ENCODE data around the gene CENPS. TPM values are rescaled to one million over a fixed set of nuclear protein-coding genes. Genes with fewer than 3 reads are reported as not detected.

Gene CENPS
- total and polyA plus RNA-seq, 9 of the 15 experiments (the other 6 are each of a cell fraction or from before 2014, with no cell fraction given): 10.2 to 36.0 (median 26.0) TPM

DNA sequence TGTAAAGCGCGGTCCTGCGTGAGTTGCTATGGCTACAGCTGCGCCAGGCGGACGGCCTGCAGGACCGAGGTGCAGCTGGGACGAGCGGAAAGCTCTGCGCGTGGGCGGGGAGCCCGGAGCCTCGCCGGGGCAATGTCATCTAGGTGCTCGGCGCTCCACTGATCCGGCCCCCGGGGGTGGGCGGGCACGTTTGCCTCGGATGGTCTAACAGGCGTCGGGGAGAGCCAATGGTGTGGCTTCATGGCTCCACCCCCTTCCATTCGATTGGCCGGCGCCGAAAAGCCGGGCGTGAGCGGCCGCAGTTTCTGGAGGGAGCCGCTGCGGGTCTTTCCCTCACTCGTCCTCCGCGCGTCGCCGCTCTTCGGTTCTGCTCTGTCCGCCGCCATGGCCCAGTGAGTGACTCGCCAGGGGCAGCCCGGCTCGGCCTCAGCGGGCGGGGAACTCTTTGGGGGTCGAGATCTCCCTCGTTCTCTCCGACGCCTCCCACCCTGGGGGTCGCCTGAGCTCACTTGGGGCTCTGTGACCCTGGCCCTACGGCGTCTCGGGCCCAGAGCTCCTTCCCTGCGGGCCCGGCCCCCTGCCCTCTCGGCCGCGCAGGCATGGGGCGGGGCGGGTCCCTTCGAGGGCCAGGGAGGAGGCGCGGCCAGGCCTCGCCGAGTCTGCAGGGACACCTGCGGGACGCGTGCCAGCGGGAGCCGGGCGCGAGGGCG is 31.3 kb upstream of the CENPS start, which contains the start of gene PGD (continued):
- TF ChIP-seq RBM39 (optimal IDR thresholded peaks at IDR 0.05; ENCODE audit: low read depth, low read length) (no peak), EGR1 (conservative IDR thresholded peaks at IDR 0.05) (peak; percentile 100), MTF1 (CRISPR knock-in tag; IDR thresholded peaks at IDR 0.05; ENCODE audit: borderline replicate concordance) (no peak), PTBP1 (IDR thresholded peaks at IDR 0.05; ENCODE audit: low read depth, low read length) (no peak), SMARCE1 (IDR thresholded peaks at IDR 0.05) (no peak), ZKSCAN8 (CRISPR knock-in tag; IDR thresholded peaks at IDR 0.05) (no peak), KLF13 (tag; IDR thresholded peaks at IDR 0.05; ENCODE audit: borderline replicate concordance, low read depth) (peak; percentile 44; the same call in 1 of the 2 replicates), CXXC5 (CRISPR knock-in tag; IDR thresholded peaks at IDR 0.05) (peak; percentile 99), CBX2 (IDR thresholded peaks at IDR 0.05; ENCODE audit: insufficient read depth, low read length, poor library complexity, severe bottlenecking) (no peak), NFYB (IDR thresholded peaks at IDR 0.05; ENCODE audit: extremely low read depth, insufficient read length) (peak; percentile 99), ZBTB8A (IDR thresholded peaks at IDR 0.05; ENCODE audit: partially characterized antibody) (no peak), MYC (IDR thresholded peaks at IDR 0.05; ENCODE audit: low read depth, low read length) (peak; percentile 72), MYC (CRISPR knock-in tag; IDR thresholded peaks at IDR 0.05; ENCODE audit: borderline replicate concordance, low read depth) (no peak; the same call in 1 of the 2 replicates)
- TF ChIP-seq, protein P1, sequence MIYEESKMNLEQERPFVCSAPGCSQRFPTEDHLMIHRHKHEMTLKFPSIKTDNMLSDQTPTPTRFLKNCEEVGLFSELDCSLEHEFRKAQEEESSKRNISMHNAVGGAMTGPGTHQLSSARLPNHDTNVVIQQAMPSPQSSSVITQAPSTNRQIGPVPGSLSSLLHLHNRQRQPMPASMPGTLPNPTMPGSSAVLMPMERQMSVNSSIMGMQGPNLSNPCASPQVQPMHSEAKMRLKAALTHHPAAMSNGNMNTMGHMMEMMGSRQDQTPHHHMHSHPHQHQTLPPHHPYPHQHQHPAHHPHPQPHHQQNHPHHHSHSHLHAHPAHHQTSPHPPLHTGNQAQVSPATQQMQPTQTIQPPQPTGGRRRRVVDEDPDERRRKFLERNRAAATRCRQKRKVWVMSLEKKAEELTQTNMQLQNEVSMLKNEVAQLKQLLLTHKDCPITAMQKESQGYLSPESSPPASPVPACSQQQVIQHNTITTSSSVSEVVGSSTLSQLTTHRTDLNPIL (CRISPR knock-in tag; IDR thresholded peaks at IDR 0.05): no peak
- TF ChIP-seq, protein P2, sequence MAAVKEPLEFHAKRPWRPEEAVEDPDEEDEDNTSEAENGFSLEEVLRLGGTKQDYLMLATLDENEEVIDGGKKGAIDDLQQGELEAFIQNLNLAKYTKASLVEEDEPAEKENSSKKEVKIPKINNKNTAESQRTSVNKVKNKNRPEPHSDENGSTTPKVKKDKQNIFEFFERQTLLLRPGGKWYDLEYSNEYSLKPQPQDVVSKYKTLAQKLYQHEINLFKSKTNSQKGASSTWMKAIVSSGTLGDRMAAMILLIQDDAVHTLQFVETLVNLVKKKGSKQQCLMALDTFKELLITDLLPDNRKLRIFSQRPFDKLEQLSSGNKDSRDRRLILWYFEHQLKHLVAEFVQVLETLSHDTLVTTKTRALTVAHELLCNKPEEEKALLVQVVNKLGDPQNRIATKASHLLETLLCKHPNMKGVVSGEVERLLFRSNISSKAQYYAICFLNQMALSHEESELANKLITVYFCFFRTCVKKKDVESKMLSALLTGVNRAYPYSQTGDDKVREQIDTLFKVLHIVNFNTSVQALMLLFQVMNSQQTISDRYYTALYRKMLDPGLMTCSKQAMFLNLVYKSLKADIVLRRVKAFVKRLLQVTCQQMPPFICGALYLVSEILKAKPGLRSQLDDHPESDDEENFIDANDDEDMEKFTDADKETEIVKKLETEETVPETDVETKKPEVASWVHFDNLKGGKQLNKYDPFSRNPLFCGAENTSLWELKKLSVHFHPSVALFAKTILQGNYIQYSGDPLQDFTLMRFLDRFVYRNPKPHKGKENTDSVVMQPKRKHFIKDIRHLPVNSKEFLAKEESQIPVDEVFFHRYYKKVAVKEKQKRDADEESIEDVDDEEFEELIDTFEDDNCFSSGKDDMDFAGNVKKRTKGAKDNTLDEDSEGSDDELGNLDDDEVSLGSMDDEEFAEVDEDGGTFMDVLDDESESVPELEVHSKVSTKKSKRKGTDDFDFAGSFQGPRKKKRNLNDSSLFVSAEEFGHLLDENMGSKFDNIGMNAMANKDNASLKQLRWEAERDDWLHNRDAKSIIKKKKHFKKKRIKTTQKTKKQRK (IDR thresholded peaks at IDR 0.05; ENCODE audit: borderline replicate concordance, low read depth, low read length): peak; percentile 75

Data from K562 (cell line).